Endothelial cell of umbilical vein (primary cell): ENCODE data around the gene ACSL4. TPM values are rescaled to one million over a fixed set of nuclear protein-coding genes. Genes with fewer than 3 reads are reported as not detected.

Source experiments
- BruUV-seq: library from RNA; stranded (reverse); fragments of 400-500 nt; replicated peaks from 2 replicates; lab custom pipeline; 2021; lab: Mats Ljungman, UMichigan
- CTCF ChIA-PET: fragments of 300-600, 350-600 bp; sonication (Branson Sonifier 250); formaldehyde crosslinking; loops from one replicate; lab custom pipeline; 2021; ENCODE audit warnings: antibody characterized with exemption, inconsistent platforms; lab: Charles Lee
- POLR2A ChIA-PET: fragments of 300-600, 350-600 bp; sonication (Branson Sonifier 250); formaldehyde crosslinking; loops from one replicate; lab custom pipeline; 2021; ENCODE audit warnings: antibody characterized with exemption, inconsistent platforms; lab: Charles Lee
- DNase-seq: peaks from one replicate; pipeline ENCODE4 v3.0.0-alpha.2; 2011; ENCODE audit warnings: low read depth, low spot score
- FAIRE-seq: peaks from 2 replicates; lab custom pipeline; 2011; peaks lifted over from hg19 to GRCh38; lab: Jason Lieb, UNC
- H2AFZ ChIP-seq: 2 replicates; pipeline ENCODE4 v1.6.0; 2012; ENCODE audit warnings: low read depth, low read length, control low read depth, inconsistent platforms
- H3K27ac ChIP-seq: 2 replicates; pipeline ENCODE4 v1.5.1; 2011; ENCODE audit warnings: low read depth, mild to moderate bottlenecking, control low read depth, low read length, moderate library complexity; ENCODE audit not compliant: insufficient read depth
- H3K27me3 ChIP-seq, 2 experiments: 2 replicates each; pipeline versions ENCODE4 v1.6.0 to v1.6.1; 2011; ENCODE audit warnings: low read length in 2 of 2, mixed read lengths in 1 of 2; ENCODE audit not compliant: control insufficient read depth in 2 of 2, insufficient read depth in 2 of 2
- H3K36me3 ChIP-seq, 2 experiments: 2 replicates in 1 of 2; 3 replicates in 1 of 2; pipeline ENCODE4 v1.5.1; 2011; ENCODE audit warnings: low read length in 2 of 2, mild to moderate bottlenecking in 1 of 2, moderate library complexity in 1 of 2; ENCODE audit not compliant: control insufficient read depth in 2 of 2, insufficient read depth in 2 of 2; ENCODE audit errors: extremely low read depth in 1 of 2
- H3K4me1 ChIP-seq: 3 replicates; pipeline ENCODE4 v1.5.1; 2011; ENCODE audit warnings: mild to moderate bottlenecking, low read length; ENCODE audit not compliant: control insufficient read depth, insufficient read depth; ENCODE audit errors: extremely low read depth
- H3K4me2 ChIP-seq: 2 replicates; pipeline ENCODE4 v1.6.1; 2011; ENCODE audit warnings: low read length, control low read depth, mixed read lengths; ENCODE audit not compliant: insufficient read depth
- H3K4me3 ChIP-seq, 3 experiments: fragments of 200-600 bp in 1 of 3; sonication (generic), shearing (Covaris generic) in 1 of 3; replicated peaks in 1 of 3; 2 replicates each; pipeline ENCODE4 v1.5.1; 2011 to 2016; ENCODE audit warnings: control low read depth in 3 of 3, low read length in 3 of 3, mild to moderate bottlenecking in 2 of 3, inconsistent platforms in 1 of 3, low read depth in 1 of 3, moderate library complexity in 1 of 3; ENCODE audit not compliant: insufficient read depth in 1 of 3
- H3K79me2 ChIP-seq: 2 replicates; pipeline ENCODE4 v1.6.0; 2012; ENCODE audit warnings: low read length, inconsistent platforms; ENCODE audit not compliant: control insufficient read depth, insufficient read depth
- H3K9ac ChIP-seq: replicated peaks from 2 replicates; pipeline ENCODE3; 2011; ENCODE audit warnings: low read length, control low read depth; ENCODE audit not compliant: insufficient read depth; ENCODE audit errors: extremely low read depth
- H3K9me1 ChIP-seq: replicated peaks from 3 replicates; pipeline ENCODE4 v1.6.0; 2011; ENCODE audit warnings: mild to moderate bottlenecking, low read length; ENCODE audit not compliant: control insufficient read depth, insufficient read depth; ENCODE audit errors: extremely low read depth
- H3K9me3 ChIP-seq: replicated peaks from 2 replicates; pipeline ENCODE4 v1.5.1; 2012; ENCODE audit warnings: low read length, inconsistent platforms; ENCODE audit not compliant: control insufficient read depth, insufficient read depth
- H4K20me1 ChIP-seq: replicated peaks from 2 replicates; pipeline ENCODE3; 2011; ENCODE audit warnings: mild to moderate bottlenecking, low read length; ENCODE audit not compliant: control insufficient read depth, insufficient read depth; ENCODE audit errors: extremely low read depth
- EZH2 ChIP-seq: IDR thresholded peaks from 2 replicates; pipeline ENCODE4 v1.6.1; 2012; ENCODE audit warnings: borderline replicate concordance, low read depth, mild to moderate bottlenecking, moderate library complexity, low read length, inconsistent platforms; ENCODE audit not compliant: severe bottlenecking
- FOS ChIP-seq: IDR thresholded peaks from 2 replicates; pipeline ENCODE4 v1.6.1; 2011; ENCODE audit warnings: mild to moderate bottlenecking, low read length, moderate library complexity, borderline replicate concordance; ENCODE audit not compliant: insufficient read depth
- GATA2 ChIP-seq: IDR thresholded peaks from 2 replicates; pipeline ENCODE4 v1.7.0; 2011; ENCODE audit warnings: low read depth, mild to moderate bottlenecking, moderate library complexity, mixed read lengths, low read length; ENCODE audit not compliant: insufficient read length, insufficient read depth
- JUN ChIP-seq: IDR thresholded peaks from 2 replicates; pipeline ENCODE4 v1.6.1; 2011; ENCODE audit warnings: borderline replicate concordance, low read depth; ENCODE audit not compliant: insufficient read length, insufficient read depth
- MAX ChIP-seq: IDR thresholded peaks from 2 replicates; pipeline ENCODE4 v1.6.1; 2011; ENCODE audit not compliant: insufficient read depth, insufficient read length
- MYC ChIP-seq: IDR thresholded peaks from one replicate; pipeline ENCODE4 v1.6.1; 2011; ENCODE audit warnings: mild to moderate bottlenecking, low read depth, low read length
- POLR2A ChIP-seq: IDR thresholded peaks from 2 replicates; pipeline ENCODE4 v1.6.1; 2012; ENCODE audit warnings: low read depth, mild to moderate bottlenecking, control low read depth, low read length
- POLR2AphosphoS5 ChIP-seq: IDR thresholded peaks from 2 replicates; pipeline ENCODE4 v1.6.1; 2012; ENCODE audit warnings: low read depth, mild to moderate bottlenecking, control low read depth, low read length, moderate library complexity; ENCODE audit not compliant: insufficient read depth
- dilution Hi-C: fragments of 300-500 bp; cut with MboI; formaldehyde crosslinking; loops from one replicate; pipeline ENCODE4 v1.15.0; 2019; ENCODE audit warnings: low sequenced_read_pairs; ENCODE audit not compliant: extremely low pct_ligation_motif_present
- intact Hi-C: fragments of 100-400 bp; cut with micrococcal nuclease; formaldehyde crosslinking; loops from one replicate; pipeline ENCODE4 v1.10.0; 2022
- polyA plus RNA-seq, 4 experiments: library from polyadenylated mRNA; depleted of rRNA in 3 of 4; stranded (reverse) in 3 of 4; unstranded in 1 of 4; fragments of >200 nt; gene quantifications; 2 replicates each; pipeline versions ENCODE4 v1.2.1 to v1.2.3, GENCODE V29; 2011 to 2012; ENCODE audit warnings: missing spikeins in 1 of 4
- total RNA-seq: library from RNA; stranded (reverse); gene quantifications from 2 replicates; pipeline ENCODE4 v1.2.3, GENCODE V29; 2021
- TF ChIP-seq, protein P1 (sequence below), 2 donors: IDR thresholded peaks; 1 replicate in 1 of 2; 2 replicates in 1 of 2; pipeline ENCODE4 v1.5.1; 2011; ENCODE audit warnings: low read length in 2 of 2, mild to moderate bottlenecking in 2 of 2, moderate library complexity in 2 of 2, control low read depth in 1 of 2, inconsistent platforms in 1 of 2, low read depth in 1 of 2; ENCODE audit not compliant: insufficient read depth in 1 of 2; ENCODE audit errors: extremely low read depth in 1 of 2

Gene ACSL4
- total and polyA plus RNA-seq, 2 donors (not counting 3 experiments of a cell fraction or from before 2014, with no cell fraction given): 20.7 to 85.5 TPM

DNA sequence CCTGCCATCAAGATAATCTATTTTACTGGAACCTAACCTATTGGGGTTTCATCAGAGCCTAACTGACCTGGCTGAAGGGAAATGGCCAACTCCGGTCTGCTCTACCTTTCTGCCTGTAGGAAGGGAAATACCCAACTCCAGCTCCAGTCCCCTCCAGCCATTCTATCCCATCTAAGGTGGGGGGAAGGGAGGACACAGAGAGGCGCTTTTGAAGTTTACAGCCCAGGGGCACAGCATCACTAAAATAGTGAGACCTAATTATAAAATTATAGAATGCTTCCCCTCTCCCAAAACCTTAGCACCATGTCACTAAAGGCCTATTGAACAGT is 27.8 kb upstream of the ACSL4 start:
- POLR2A ChIA-PET: no interaction called here
- H3K9me1 ChIP-seq: no peaks in the 10 kb centered on the region
- BruUV-seq: no TSS peak
- CTCF ChIA-PET: interaction anchor here (1.2 to 1.5 kb wide), 2 partner anchors 8 to 96 kb away, joined by 3 to 7 read pairs; no protein-coding TSS in a partner anchor
- no peak for TF ChIP-seq MAX
- no peak for TF ChIP-seq JUN
- TF ChIP-seq MYC: no peak
- no peak for TF ChIP-seq POLR2A
- no peak for TF ChIP-seq GATA2
- TF ChIP-seq POLR2AphosphoS5: no peak
- TF ChIP-seq FOS: no peak
- TF ChIP-seq, protein P1, sequence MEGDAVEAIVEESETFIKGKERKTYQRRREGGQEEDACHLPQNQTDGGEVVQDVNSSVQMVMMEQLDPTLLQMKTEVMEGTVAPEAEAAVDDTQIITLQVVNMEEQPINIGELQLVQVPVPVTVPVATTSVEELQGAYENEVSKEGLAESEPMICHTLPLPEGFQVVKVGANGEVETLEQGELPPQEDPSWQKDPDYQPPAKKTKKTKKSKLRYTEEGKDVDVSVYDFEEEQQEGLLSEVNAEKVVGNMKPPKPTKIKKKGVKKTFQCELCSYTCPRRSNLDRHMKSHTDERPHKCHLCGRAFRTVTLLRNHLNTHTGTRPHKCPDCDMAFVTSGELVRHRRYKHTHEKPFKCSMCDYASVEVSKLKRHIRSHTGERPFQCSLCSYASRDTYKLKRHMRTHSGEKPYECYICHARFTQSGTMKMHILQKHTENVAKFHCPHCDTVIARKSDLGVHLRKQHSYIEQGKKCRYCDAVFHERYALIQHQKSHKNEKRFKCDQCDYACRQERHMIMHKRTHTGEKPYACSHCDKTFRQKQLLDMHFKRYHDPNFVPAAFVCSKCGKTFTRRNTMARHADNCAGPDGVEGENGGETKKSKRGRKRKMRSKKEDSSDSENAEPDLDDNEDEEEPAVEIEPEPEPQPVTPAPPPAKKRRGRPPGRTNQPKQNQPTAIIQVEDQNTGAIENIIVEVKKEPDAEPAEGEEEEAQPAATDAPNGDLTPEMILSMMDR (IDR thresholded peaks at IDR 0.05; ENCODE audit: extremely low read depth in 1 of 2, insufficient read depth in 1 of 2, low read depth in 1 of 2, low read length in 2 of 2): no peak
- TF ChIP-seq EZH2: no peak
- no peaks in the 10 kb centered on the region for H3K79me2 ChIP-seq
- H3K27me3 ChIP-seq: no peaks in the 10 kb centered on the region
- H3K4me3 ChIP-seq: no peak overlapping the region
- no peak overlapping the region for H3K9ac ChIP-seq
- H4K20me1 ChIP-seq: no peaks in the 10 kb centered on the region
- DNase-seq: no peak
- intact Hi-C loops (no loop called here), dilution Hi-C loops (no loop called here)
- H3K4me2 ChIP-seq: no peak overlapping the region
- no peak for FAIRE-seq
- no peak overlapping the region for H2AFZ ChIP-seq
- no peaks in the 10 kb centered on the region for H3K9me3 ChIP-seq
- H3K36me3 ChIP-seq: no peaks in the 10 kb centered on the region
- no peak overlapping the region for H3K27ac ChIP-seq
- peaks cover 3% of the 10 kb centered on the region for H3K4me1 ChIP-seq
